Hepatocyte (in vitro differentiated cells): ENCODE results near the gene THBS2.

Source experiments
- CTCF ChIP-seq: fragments of 200-600 bp; sonication (generic); IDR thresholded peaks from 2 replicates; pipeline ENCODE4 v1.5.1; 2016; ENCODE audit warnings: antibody characterized with exemption, mild to moderate bottlenecking; ENCODE audit not compliant: poor library complexity
- EZH2 ChIP-seq: fragments of 200-600 bp; sonication (generic); IDR thresholded peaks from 2 replicates; pipeline ENCODE4 v1.6.1; 2016; ENCODE audit warnings: antibody characterized with exemption, mild to moderate bottlenecking, borderline replicate concordance

GRCh38 chr6:169225887-169226286 lies 27.8 kb downstream of the THBS2 start:
- TF ChIP-seq CTCF (no peak), EZH2 (no peak)
